K562 (cell line): Measurements from ENCODE around the gene GABRA5. TPM values are rescaled to one million over a fixed set of nuclear protein-coding genes. Genes with fewer than 3 reads are reported as not detected.
A peak's percentile ranks its signal among the peaks of the same experiment; 100 is the strongest.

Source experiments
- ATAC-seq: fragments of 200-7000 bp; cut with Tn5 transposase; 3 replicates; pipeline ENCODE4 v1.9.1; 2020; ENCODE audit warnings: moderate library complexity
- BruUV-seq: library from RNA; stranded (reverse); fragments of 400-500 nt; replicated peaks from 2 replicates; lab custom pipeline; 2021; lab: Mats Ljungman, UMichigan
- CTCF ChIA-PET: fragments of 300-600 bp; formaldehyde crosslinking; extraction: SDS; loops from one replicate; lab custom pipeline; 2021; ENCODE audit warnings: low intra/inter-chr PET ratio; lab: Yijun Ruan, JAX
- POLR2A ChIA-PET: fragments of 300-600, 350-650 bp; sonication (Branson Sonifier 250); formaldehyde crosslinking; extraction: SDS; loops from one replicate; lab custom pipeline; 2021; ENCODE audit warnings: antibody characterized with exemption, inconsistent platforms; lab: Yijun Ruan, JAX
- DNase-seq, 4 experiments: peaks; one replicate each; pipeline versions ENCODE4 v3.0.0 to v3.0.0-alpha.2; 2011 to 2018; ENCODE audit warnings: low spot score in 3 of 4, mixed read lengths in 3 of 4; ENCODE audit errors: extremely low read depth in 1 of 4
- FAIRE-seq: peaks from 2 replicates; lab custom pipeline; 2011; peaks lifted over from hg19 to GRCh38; lab: Jason Lieb, UNC
- H2AFZ ChIP-seq: 2 replicates; pipeline ENCODE4 v1.6.0; 2011; ENCODE audit warnings: low read depth, low read length, control low read depth, inconsistent platforms
- H3K27ac ChIP-seq: fragments of 200-600 bp; 3 replicates; pipeline ENCODE4 v1.8.0; 2011; ENCODE audit warnings: low read depth, mild to moderate bottlenecking, control low read depth, inconsistent platforms, low read length, moderate library complexity, mixed read lengths; ENCODE audit errors: extremely low read depth
- H3K27me3 ChIP-seq, 2 experiments: fragments of 300-600 bp in 1 of 2; 2 replicates in 1 of 2; 3 replicates in 1 of 2; pipeline versions ENCODE4 v1.6.0 to v1.8.0; 2011; ENCODE audit warnings: inconsistent platforms in 2 of 2, low read length in 2 of 2, mild to moderate bottlenecking in 1 of 2, mixed read lengths in 1 of 2, moderate library complexity in 1 of 2; ENCODE audit not compliant: control insufficient read depth in 2 of 2, insufficient read depth in 2 of 2
- H3K36me3 ChIP-seq: fragments of 300-600 bp; 3 replicates; pipeline ENCODE4 v1.8.0; 2011; ENCODE audit warnings: mild to moderate bottlenecking, low read length, inconsistent platforms; ENCODE audit not compliant: control insufficient read depth, insufficient read depth
- H3K4me1 ChIP-seq, 2 experiments: fragments of 200-600 bp in 1 of 2; replicated peaks in 1 of 2; 2 replicates in 1 of 2; 3 replicates in 1 of 2; pipeline versions ENCODE4 v1.5.1 to v1.8.0; 2011; ENCODE audit warnings: inconsistent platforms in 2 of 2, low read length in 2 of 2, mild to moderate bottlenecking in 1 of 2, mixed read lengths in 1 of 2, moderate library complexity in 1 of 2; ENCODE audit not compliant: control insufficient read depth in 2 of 2, insufficient read depth in 2 of 2
- H3K4me2 ChIP-seq: 2 replicates; pipeline ENCODE4 v1.6.1; 2011; ENCODE audit warnings: low read length, control low read depth, inconsistent platforms, mixed read lengths; ENCODE audit not compliant: insufficient read depth
- H3K4me3 ChIP-seq: fragments of 200-600 bp; sonication (generic), shearing (Covaris generic); 2 replicates; pipeline ENCODE4 v1.5.1; 2016; ENCODE audit warnings: control low read depth, inconsistent platforms
- H3K79me2 ChIP-seq: fragments of 200-600 bp; 3 replicates; pipeline ENCODE4 v1.8.0; 2011; ENCODE audit warnings: low read length, inconsistent platforms; ENCODE audit not compliant: control insufficient read depth, insufficient read depth
- H3K9ac ChIP-seq, 2 experiments: 2 replicates each; pipeline versions ENCODE4 v1.6.0 to v1.6.1; 2011; ENCODE audit warnings: low read depth in 2 of 2, low read length in 2 of 2, control low read depth in 1 of 2, inconsistent platforms in 1 of 2, mild to moderate bottlenecking in 1 of 2, mixed read lengths in 1 of 2; ENCODE audit not compliant: insufficient read depth in 1 of 2
- H3K9me1 ChIP-seq: one replicate; pipeline ENCODE4 v1.6.0; 2011; ENCODE audit warnings: inconsistent platforms, mild to moderate bottlenecking, low read length, moderate library complexity; ENCODE audit not compliant: control insufficient read depth, insufficient read depth
- H3K9me3 ChIP-seq: replicated peaks from 2 replicates; pipeline ENCODE4 v1.5.1; 2011; ENCODE audit warnings: low read depth, low read length, inconsistent platforms; ENCODE audit not compliant: control insufficient read depth, insufficient read depth
- H4K20me1 ChIP-seq: replicated peaks from 2 replicates; pipeline ENCODE4 v1.6.1; 2011; ENCODE audit warnings: low read length, inconsistent platforms, mixed read lengths; ENCODE audit not compliant: control insufficient read depth, insufficient read depth
- ARID2 ChIP-seq: fragments of 450-650 bp; IDR thresholded peaks from 2 replicates; pipeline ENCODE4 v1.6.1; 2017; ENCODE audit warnings: antibody characterized with exemption, mild to moderate bottlenecking
- CTCF ChIP-seq, 3 experiments: IDR thresholded peaks in 2 of 3; conservative IDR thresholded peaks in 1 of 3; 2 replicates each; pipeline ENCODE4 v1.5.1; 2011 to 2012; ENCODE audit warnings: low read length in 3 of 3, mild to moderate bottlenecking in 3 of 3, control low read depth in 2 of 3, improper control_type of control experiment in 1 of 3, inconsistent platforms in 1 of 3, low read depth in 1 of 3, mixed read lengths in 1 of 3, moderate library complexity in 1 of 3; ENCODE audit not compliant: insufficient read depth in 2 of 3
- GABPB1 ChIP-seq: sonication (generic); formaldehyde crosslinking; IDR thresholded peaks from 2 replicates; pipeline ENCODE4 v1.8.0; 2022; ENCODE audit warnings: mild to moderate bottlenecking, missing genetic modification reagents
- KLF10 ChIP-seq: fragments of 250-450 bp; sonication (Bioruptor Pico); IDR thresholded peaks from 2 replicates; pipeline ENCODE4 v1.6.1; 2021; ENCODE audit warnings: matching md5 sums
- SPI1 ChIP-seq: IDR thresholded peaks from 2 replicates; pipeline ENCODE4 v1.6.1; 2011; ENCODE audit warnings: low read depth, low read length, control low read depth, borderline replicate concordance
- YBX1 ChIP-seq: fragments of 450-650 bp; IDR thresholded peaks from 2 replicates; pipeline ENCODE4 v1.7.1; 2016; ENCODE audit warnings: mild to moderate bottlenecking
- ZNF133 ChIP-seq: fragments of 250-450 bp; sonication (Bioruptor Pico); IDR thresholded peaks from 2 replicates; pipeline ENCODE4 v1.4.0; 2020; ENCODE audit warnings: mild to moderate bottlenecking
- ZNF253 ChIP-seq: fragments of 250-450 bp; sonication (Bioruptor Pico); conservative IDR thresholded peaks from 2 replicates; pipeline ENCODE4 v1.6.1; 2021; ENCODE audit warnings: mild to moderate bottlenecking
- ZNF766 ChIP-seq: fragments of 200-800 bp; sonication (Bioruptor generic); conservative IDR thresholded peaks from 2 replicates; pipeline ENCODE4 v1.6.1; 2016; ENCODE audit warnings: missing genetic modification characterization, missing compliant biosample characterization
- WGBS: fragments of 100-300 bp; shearing (Covaris generic); methylation state at CpG from one replicate; pipeline ENCODE4 v1.1.6; 2016; ENCODE audit warnings: low coverage, mixed read lengths; ENCODE audit not compliant: insufficient coverage; ENCODE audit errors: missing lambda C conversion rate; 5-methylcytosine and 5-hydroxymethylcytosine counted together
- in situ Hi-C: fragments of 300-500 bp; cut with MboI; formaldehyde crosslinking; loops from 4 replicates; pipeline ENCODE4 v1.15.0; 2018; ENCODE audit warnings: inconsistent platforms, mixed read lengths
- intact Hi-C: fragments of 100-400 bp; cut with micrococcal nuclease; formaldehyde crosslinking; loops from 2 replicates; pipeline ENCODE4 v1.14.2; 2022
- polyA plus RNA-seq, 8 experiments: library from polyadenylated mRNA; depleted of rRNA in 4 of 8; stranded (reverse) in 5 of 8; unstranded in 3 of 8; fragments of >200 nt; fragmentation: Nextera tagmentation in 2 of 8; fragmentation: Illumina TruSeq in 1 of 8; extraction: Ambion mirVana in 2 of 8; extraction: Trizol in 1 of 8; gene quantifications; 2 replicates each; pipeline versions ENCODE4 v1.2.1 to v1.2.3, GENCODE V29; 2011 to 2014; ENCODE audit warnings: inconsistent platforms in 1 of 8, missing spikeins in 1 of 8
- total RNA-seq, 7 experiments: library from RNA; depleted of rRNA in 6 of 7; stranded (reverse); fragments of >200 nt in 6 of 7; fragmentation: Illumina TruSeq in 2 of 7; extraction: Trizol in 2 of 7; gene quantifications; 2 replicates each; pipeline versions ENCODE4 v1.2.1 to v1.2.3, GENCODE V29; 2011 to 2021; ENCODE audit warnings: low replicate concordance in 1 of 7

Gene GABRA5
- total and polyA plus RNA-seq, 9 of the 15 experiments (the other 6 are each of a cell fraction or from before 2014, with no cell fraction given): not detected

- no peaks in the 10 kb centered on the region for H3K4me1 ChIP-seq
Observed at GRCh38 chr15:26981492-26981891, 114.6 kb downstream of the GABRA5 start.

More at GRCh38 chr15:26981492-26981891, 114.6 kb downstream of the GABRA5 start:
- 0% methylated on average over 4 of the region's 4 CpGs for WGBS
- CTCF ChIA-PET: no interaction called here
- Histone ChIP-seq H3K27me3 (peaks cover 3 to 11% of the 10 kb centered on the region in 2 experiments; a peak in 3 of 5 replicates), H3K4me2 (no peak overlapping the region), H3K9me3 (no peaks in the 10 kb centered on the region), H4K20me1 (no peaks in the 10 kb centered on the region; the same call in 1 of the 2 replicates), H3K36me3 (no peaks in the 10 kb centered on the region), H3K9me1 (no peaks in the 10 kb centered on the region), H3K4me3 (no peak overlapping the region), H3K79me2 (no peaks in the 10 kb centered on the region), H3K27ac (no peak overlapping the region), H2AFZ (no peak overlapping the region), H3K9ac (no peak overlapping the region)
- DNase-seq (no peak), FAIRE-seq (no peak), ATAC-seq (no peak)
- in situ Hi-C loops (no loop called here), intact Hi-C loops (loop anchor here (5.0 kb wide), 1 partner anchor 36 kb away; no protein-coding TSS in a partner anchor)
- POLR2A ChIA-PET: no interaction called here
- TF ChIP-seq ARID2: no peak
- TF ChIP-seq YBX1: no peak
- TF ChIP-seq SPI1: 0 out of 2 replicates have a peak, but pooled peaks have one; percentile 8
- no peak for TF ChIP-seq ZNF133
- no peak for TF ChIP-seq GABPB1 (CRISPR knock-in tag)
- TF ChIP-seq ZNF766 (CRISPR knock-in tag): no peak
- TF ChIP-seq CTCF (IDR thresholded peaks at IDR 0.05 in 2 of 3, conservative IDR thresholded peaks at IDR 0.05 in 1 of 3; ENCODE audit: insufficient read depth in 2 of 3, low read depth in 1 of 3, low read length in 3 of 3): no peak
- TF ChIP-seq KLF10: no peak
- no peak for TF ChIP-seq ZNF253 (CRISPR knock-in tag)
- no TSS peak for BruUV-seq
